ENCODE results near the gene SWAP70.

The SWAP70 gene

DNA sequence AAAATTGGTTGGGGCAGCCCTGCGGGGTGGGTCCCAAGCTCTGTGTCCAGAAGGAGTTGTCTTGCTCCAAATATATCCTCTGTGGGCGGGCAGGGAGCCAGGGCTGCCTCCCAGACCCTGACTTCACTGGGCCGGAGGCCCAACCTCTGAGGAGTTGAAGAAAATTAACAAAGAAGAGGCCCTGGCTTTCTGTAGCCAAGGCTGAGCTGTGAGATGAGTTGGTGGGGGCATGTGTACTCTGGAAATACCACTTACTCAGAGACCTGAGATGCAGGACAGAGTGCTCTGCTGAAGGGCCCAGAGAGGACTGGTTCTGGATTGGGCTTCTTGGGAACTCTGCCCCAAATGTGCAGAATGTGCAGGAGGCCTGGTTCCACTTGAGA is 96.3 kb downstream of the SWAP70 start:
- POLR2A ChIA-PET = interaction anchor here (1.0 to 1.2 kb wide), 4 partner anchors 12 to 549 kb away, joined by 3 to 4 read pairs (median 4); no protein-coding TSS in a partner anchor
- CTCF ChIA-PET = interaction anchor here (1.0 to 2.1 kb wide), 4 partner anchors 8 to 564 kb away, joined by 3 to 5 read pairs (median 4); no protein-coding TSS in a partner anchor
- TF ChIP-seq SUZ12 (IDR thresholded peaks at IDR 0.05) = no peak
- no peak for DNase-seq (ENCODE audit: extremely low spot score)

DNA sequence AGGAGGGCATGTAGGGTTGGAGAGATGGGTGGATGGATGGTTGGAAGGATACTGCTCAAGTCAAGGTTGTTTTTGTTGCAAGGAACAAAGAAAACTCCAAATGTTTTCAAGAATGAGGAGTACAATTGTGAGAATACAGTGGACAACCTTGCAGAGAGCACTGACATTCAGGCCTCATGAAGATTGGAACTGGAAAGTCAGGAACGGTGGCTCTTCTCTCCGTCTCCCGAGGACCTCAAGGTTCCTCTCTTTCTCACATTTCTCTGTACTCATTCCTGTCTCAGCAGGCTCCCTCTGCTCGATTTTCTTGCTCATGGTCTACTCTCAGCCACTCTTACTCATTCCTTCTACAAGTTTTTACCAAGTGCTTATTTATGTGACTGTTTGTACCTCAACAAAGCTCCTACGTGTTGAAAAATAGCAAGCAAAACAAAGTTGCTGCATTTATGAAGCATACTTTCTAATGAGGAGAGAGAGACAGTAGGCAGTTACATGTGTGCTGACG is 97.6 kb downstream of the SWAP70 start:
- no peak for DNase-seq (ENCODE audit: extremely low spot score)
- ChIA-PET CTCF (no interaction called here), POLR2A (no interaction called here)
- TF ChIP-seq, protein P1, sequence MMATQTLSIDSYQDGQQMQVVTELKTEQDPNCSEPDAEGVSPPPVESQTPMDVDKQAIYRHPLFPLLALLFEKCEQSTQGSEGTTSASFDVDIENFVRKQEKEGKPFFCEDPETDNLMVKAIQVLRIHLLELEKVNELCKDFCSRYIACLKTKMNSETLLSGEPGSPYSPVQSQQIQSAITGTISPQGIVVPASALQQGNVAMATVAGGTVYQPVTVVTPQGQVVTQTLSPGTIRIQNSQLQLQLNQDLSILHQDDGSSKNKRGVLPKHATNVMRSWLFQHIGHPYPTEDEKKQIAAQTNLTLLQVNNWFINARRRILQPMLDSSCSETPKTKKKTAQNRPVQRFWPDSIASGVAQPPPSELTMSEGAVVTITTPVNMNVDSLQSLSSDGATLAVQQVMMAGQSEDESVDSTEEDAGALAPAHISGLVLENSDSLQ (IDR thresholded peaks at IDR 0.05) = no peak
- TF ChIP-seq ARNT (IDR thresholded peaks at IDR 0.05) = no peak
- no peak for TF ChIP-seq SP1 (IDR thresholded peaks at IDR 0.05)
- no peak for TF ChIP-seq CTBP1 (IDR thresholded peaks at IDR 0.05; ENCODE audit: borderline replicate concordance)
- no peak for TF ChIP-seq LEF1 (IDR thresholded peaks at IDR 0.05; ENCODE audit: borderline replicate concordance)
- no peak for TF ChIP-seq NFRKB (IDR thresholded peaks at IDR 0.05)
- TF ChIP-seq TARDBP (IDR thresholded peaks at IDR 0.05) = no peak
- no peak for TF ChIP-seq SUZ12 (IDR thresholded peaks at IDR 0.05)
- TF ChIP-seq BHLHE40 (IDR thresholded peaks at IDR 0.05; ENCODE audit: borderline replicate concordance) = no peak
- TF ChIP-seq FOXA1 (IDR thresholded peaks at IDR 0.05) = no peak
- TF ChIP-seq HDGF (IDR thresholded peaks at IDR 0.05; ENCODE audit: borderline replicate concordance) = no peak
- no peak for TF ChIP-seq L3MBTL2 (conservative IDR thresholded peaks at IDR 0.05)
- TF ChIP-seq ELF4 (IDR thresholded peaks at IDR 0.05) = no peak
- no peak for TF ChIP-seq FOXM1 (IDR thresholded peaks at IDR 0.05; ENCODE audit: borderline replicate concordance)
- TF ChIP-seq FOXK2 (IDR thresholded peaks at IDR 0.05) = no peak

DNA sequence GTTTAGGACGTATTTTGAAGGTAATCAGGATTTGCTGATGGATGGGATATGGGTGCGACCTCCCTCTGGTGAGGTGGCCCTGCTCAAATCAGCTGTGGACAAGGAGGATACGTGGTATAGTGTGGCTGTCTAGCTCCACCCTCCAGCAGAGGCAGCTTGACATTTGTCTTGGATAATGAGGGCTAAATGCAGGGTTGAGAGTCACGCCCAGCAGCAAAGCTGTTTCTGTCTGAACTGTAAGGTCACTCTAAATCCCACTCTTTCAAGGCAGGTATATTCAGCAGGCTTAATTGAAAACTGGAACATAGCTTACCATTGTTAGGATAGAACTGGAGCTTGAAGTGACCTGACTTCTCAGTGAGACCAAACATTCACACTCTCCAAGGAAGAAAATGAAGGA is 98.7 kb downstream of the SWAP70 start:
- DNase-seq (ENCODE audit: extremely low spot score) = no peak
- TF ChIP-seq, protein P1 (IDR thresholded peaks at IDR 0.05) = no peak
- TF ChIP-seq SP1 (IDR thresholded peaks at IDR 0.05) = no peak
- TF ChIP-seq FOXM1 (IDR thresholded peaks at IDR 0.05; ENCODE audit: borderline replicate concordance) = no peak
- no peak for TF ChIP-seq FOXA1 (IDR thresholded peaks at IDR 0.05)
- no peak for TF ChIP-seq ZNF384 (IDR thresholded peaks at IDR 0.05)
- no peak for TF ChIP-seq L3MBTL2 (conservative IDR thresholded peaks at IDR 0.05)
- no peak for TF ChIP-seq CTBP1 (IDR thresholded peaks at IDR 0.05; ENCODE audit: borderline replicate concordance)
- TF ChIP-seq SUZ12 (IDR thresholded peaks at IDR 0.05) = no peak
- TF ChIP-seq ARNT (IDR thresholded peaks at IDR 0.05) = no peak
- TF ChIP-seq LEF1 (IDR thresholded peaks at IDR 0.05; ENCODE audit: borderline replicate concordance) = no peak
- ChIA-PET POLR2A (no interaction called here), CTCF (no interaction called here)

DNA sequence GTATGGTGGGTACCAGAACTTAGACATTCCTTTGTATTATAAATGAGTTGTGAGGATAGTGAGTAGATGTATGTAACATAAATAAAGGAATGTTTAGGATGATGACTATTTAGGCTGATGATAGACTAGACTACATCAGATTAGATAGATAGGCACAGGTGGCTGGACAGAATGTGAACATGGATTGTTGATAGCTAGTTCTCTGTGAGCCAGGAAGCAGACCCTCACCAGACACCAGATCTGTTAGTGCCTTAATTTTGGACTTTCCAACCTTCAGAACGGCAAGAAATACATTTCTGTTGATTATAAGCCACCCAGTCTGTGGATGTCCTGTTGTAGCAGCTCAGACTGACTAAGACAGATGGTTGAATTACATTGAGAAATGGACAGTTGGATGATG is 99.4 kb downstream of the SWAP70 start:
- TF ChIP-seq SP1 (IDR thresholded peaks at IDR 0.05) (no peak), HDGF (IDR thresholded peaks at IDR 0.05; ENCODE audit: borderline replicate concordance) (no peak), ARNT (IDR thresholded peaks at IDR 0.05) (no peak), L3MBTL2 (conservative IDR thresholded peaks at IDR 0.05) (no peak), CTBP1 (IDR thresholded peaks at IDR 0.05; ENCODE audit: borderline replicate concordance) (no peak), ELF4 (IDR thresholded peaks at IDR 0.05) (no peak), FOXA1 (IDR thresholded peaks at IDR 0.05) (no peak), LEF1 (IDR thresholded peaks at IDR 0.05; ENCODE audit: borderline replicate concordance) (no peak), FOXM1 (IDR thresholded peaks at IDR 0.05; ENCODE audit: borderline replicate concordance) (no peak), BHLHE40 (IDR thresholded peaks at IDR 0.05; ENCODE audit: borderline replicate concordance) (no peak), TARDBP (IDR thresholded peaks at IDR 0.05) (no peak), NFRKB (IDR thresholded peaks at IDR 0.05) (no peak), ZNF384 (IDR thresholded peaks at IDR 0.05) (no peak), SUZ12 (IDR thresholded peaks at IDR 0.05) (no peak)
- TF ChIP-seq, protein P1 (IDR thresholded peaks at IDR 0.05) = no peak

DNA sequence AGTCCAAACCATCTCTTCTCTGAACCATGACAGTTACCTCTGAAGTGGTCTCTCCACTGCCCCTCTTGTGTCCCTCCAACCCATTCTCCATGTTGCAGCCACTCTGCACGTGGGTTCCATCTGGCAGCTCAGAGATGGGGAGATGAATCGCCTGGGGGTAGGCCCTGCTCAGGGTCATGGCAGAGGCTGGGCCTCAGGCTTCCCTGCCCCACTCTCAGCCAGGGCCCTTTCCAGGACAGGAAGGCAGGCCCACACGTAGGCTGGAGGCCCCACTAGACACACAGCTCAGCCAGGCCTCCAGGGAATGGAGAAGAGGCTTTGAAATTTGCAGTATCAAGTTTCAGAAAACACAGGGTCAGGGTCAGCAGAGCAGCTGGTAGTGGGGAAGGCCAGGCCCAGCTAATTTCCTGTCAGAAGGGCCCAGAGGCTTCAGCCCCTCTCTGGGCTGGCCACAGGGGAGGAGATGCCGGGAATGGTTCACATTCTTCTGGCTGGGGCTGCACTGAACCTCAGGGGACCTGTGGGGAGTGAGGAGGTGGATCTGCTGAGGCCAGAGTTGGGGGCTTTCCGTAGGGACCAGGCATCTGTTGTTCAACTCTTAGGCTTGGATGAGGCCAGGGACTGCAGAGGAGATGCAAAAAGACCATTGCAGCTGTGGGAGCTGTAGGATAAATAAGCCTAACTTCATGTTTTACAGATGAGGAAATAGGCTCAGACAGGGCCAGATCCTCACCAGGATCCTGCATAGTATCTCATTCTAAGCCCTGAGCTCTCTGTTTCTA is 101.6 kb downstream of the SWAP70 start:
- ChIA-PET POLR2A (no interaction called here), CTCF (interaction anchor here (1.0 kb wide), 1 partner anchor 207 kb away, joined by 3 read pairs; no protein-coding TSS in a partner anchor)
- no peak for DNase-seq (ENCODE audit: extremely low spot score)
- no peak for TF ChIP-seq ELF4 (IDR thresholded peaks at IDR 0.05)

More for the DNA sequence above, 99.4 kb downstream of the SWAP70 start:
- POLR2A ChIA-PET = no interaction called here
- CTCF ChIA-PET = no interaction called here
- DNase-seq (ENCODE audit: extremely low spot score) = no peak

DNA sequence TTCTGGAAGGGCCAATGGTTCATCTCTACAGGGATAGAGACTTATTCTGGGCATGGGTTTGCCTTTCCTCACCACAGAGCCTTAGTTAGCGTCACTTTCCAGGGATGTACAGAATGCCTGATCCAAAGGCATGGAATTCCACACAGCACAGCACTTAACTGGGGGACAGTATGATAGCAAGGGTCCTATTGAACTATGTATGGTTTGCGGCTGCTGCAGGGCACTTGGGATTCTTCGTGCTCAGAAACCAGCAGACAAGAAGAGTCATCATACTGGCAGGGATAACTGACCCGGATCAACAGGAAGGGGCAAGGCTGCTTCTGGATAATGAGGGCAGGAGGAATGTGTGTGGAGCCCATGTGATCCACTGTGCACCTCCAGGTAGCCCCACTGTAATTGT is 105.7 kb downstream of the SWAP70 start:
- TF ChIP-seq FOXA1 (IDR thresholded peaks at IDR 0.05) = no peak
- no peak for TF ChIP-seq SUZ12 (IDR thresholded peaks at IDR 0.05)
- no peak for TF ChIP-seq TARDBP (IDR thresholded peaks at IDR 0.05)
- TF ChIP-seq FOXK2 (IDR thresholded peaks at IDR 0.05) = no peak
- TF ChIP-seq L3MBTL2 (conservative IDR thresholded peaks at IDR 0.05) = no peak
- CTCF ChIA-PET = no interaction called here
- POLR2A ChIA-PET = no interaction called here
- no peak for DNase-seq (ENCODE audit: extremely low spot score)
